NCI-H2227 treated with DMSO at 0.1 percent for 48 hours (cell line): ENCODE data around the gene GDPD5.

ENCODE experiments used
- DNase-seq: peaks from one replicate; lab custom pipeline; 2025; lab: John Stamatoyannopoulos, UW

GDPD5 gene

GRCh38 chr11:75472081-75472732 lies 53.5 kb downstream of the GDPD5 start:
- DNase-seq = no peak

GRCh38 chr11:75471176-75471973 lies 54.4 kb downstream of the GDPD5 start:
- DNase-seq = no peak

GRCh38 chr11:75470476-75471080 lies 55.2 kb downstream of the GDPD5 start:
- DNase-seq = no peak

GRCh38 chr11:75469785-75470405 lies 55.8 kb downstream of the GDPD5 start:
- DNase-seq = no peak

- peak; percentile 75 for DNase-seq
Observed at GRCh38 chr11:75468534-75469340, 57.0 kb downstream of the GDPD5 start.

GRCh38 chr11:75467881-75468280 lies 57.9 kb downstream of the GDPD5 start:
- no peak for DNase-seq

GRCh38 chr11:75467311-75467710 lies 58.4 kb downstream of the GDPD5 start:
- no peak for DNase-seq

GRCh38 chr11:75465701-75466531 lies 59.8 kb downstream of the GDPD5 start:
- DNase-seq = no peak

- no peak for DNase-seq
Observed at GRCh38 chr11:75463106-75463774, 62.5 kb downstream of the GDPD5 start.

GRCh38 chr11:75462117-75462653 lies 63.6 kb downstream of the GDPD5 start:
- no peak for DNase-seq

GRCh38 chr11:75461151-75461550 lies 64.6 kb downstream of the GDPD5 start:
- no peak for DNase-seq

- DNase-seq = no peak
Observed at GRCh38 chr11:75456596-75457183, 69.1 kb downstream of the GDPD5 start.

- DNase-seq = no peak
Observed at GRCh38 chr11:75454987-75455386, 70.8 kb downstream of the GDPD5 start.

- DNase-seq = no peak
Observed at GRCh38 chr11:75453916-75454655, 71.7 kb downstream of the GDPD5 start.

- no peak for DNase-seq
Observed at GRCh38 chr11:75450826-75451821, 74.6 kb downstream of the GDPD5 start.

GRCh38 chr11:75450236-75450635 lies 75.5 kb downstream of the GDPD5 start:
- no peak for DNase-seq

GRCh38 chr11:75449776-75450175 lies 76.0 kb downstream of the GDPD5 start:
- DNase-seq = no peak

- DNase-seq = no peak
Observed at GRCh38 chr11:75449271-75449670, 76.5 kb downstream of the GDPD5 start.
